H7 (cell line): ENCODE data around the gene OR3A2. TPM values are rescaled to one million over a fixed set of nuclear protein-coding genes. Genes with fewer than 3 reads are reported as not detected.
"Not testable (repeated sequence)": the region's sequence is repeated elsewhere in the genome, so short reads cannot be mapped to it uniquely, and the experiment has no call there.

Experiments
- DNase-seq: peaks from one replicate; pipeline ENCODE4 v3.0.0; 2012
- H3K27me3 ChIP-seq: 2 replicates; pipeline ENCODE4 v1.6.0; 2011; ENCODE audit warnings: mild to moderate bottlenecking, low read length; ENCODE audit not compliant: control insufficient read depth, insufficient read depth
- H3K36me3 ChIP-seq: replicated peaks from 2 replicates; pipeline ENCODE4 v1.5.1; 2011; ENCODE audit warnings: low read length; ENCODE audit not compliant: control insufficient read depth, insufficient read depth
- H3K4me3 ChIP-seq: 2 replicates; pipeline ENCODE4 v1.5.1; 2011; ENCODE audit warnings: low read depth, mild to moderate bottlenecking, control low read depth, low read length, moderate library complexity; ENCODE audit not compliant: insufficient read depth
- total RNA-seq: library from RNA; depleted of rRNA; stranded (reverse); fragments of >200 nt; shearing (Covaris generic); gene quantifications from 2 replicates; pipeline ENCODE4 v1.2.3, GENCODE V29; 2014; rRNA removed

The OR3A2 gene
- total RNA-seq = not detected in 2 replicates

DNA sequence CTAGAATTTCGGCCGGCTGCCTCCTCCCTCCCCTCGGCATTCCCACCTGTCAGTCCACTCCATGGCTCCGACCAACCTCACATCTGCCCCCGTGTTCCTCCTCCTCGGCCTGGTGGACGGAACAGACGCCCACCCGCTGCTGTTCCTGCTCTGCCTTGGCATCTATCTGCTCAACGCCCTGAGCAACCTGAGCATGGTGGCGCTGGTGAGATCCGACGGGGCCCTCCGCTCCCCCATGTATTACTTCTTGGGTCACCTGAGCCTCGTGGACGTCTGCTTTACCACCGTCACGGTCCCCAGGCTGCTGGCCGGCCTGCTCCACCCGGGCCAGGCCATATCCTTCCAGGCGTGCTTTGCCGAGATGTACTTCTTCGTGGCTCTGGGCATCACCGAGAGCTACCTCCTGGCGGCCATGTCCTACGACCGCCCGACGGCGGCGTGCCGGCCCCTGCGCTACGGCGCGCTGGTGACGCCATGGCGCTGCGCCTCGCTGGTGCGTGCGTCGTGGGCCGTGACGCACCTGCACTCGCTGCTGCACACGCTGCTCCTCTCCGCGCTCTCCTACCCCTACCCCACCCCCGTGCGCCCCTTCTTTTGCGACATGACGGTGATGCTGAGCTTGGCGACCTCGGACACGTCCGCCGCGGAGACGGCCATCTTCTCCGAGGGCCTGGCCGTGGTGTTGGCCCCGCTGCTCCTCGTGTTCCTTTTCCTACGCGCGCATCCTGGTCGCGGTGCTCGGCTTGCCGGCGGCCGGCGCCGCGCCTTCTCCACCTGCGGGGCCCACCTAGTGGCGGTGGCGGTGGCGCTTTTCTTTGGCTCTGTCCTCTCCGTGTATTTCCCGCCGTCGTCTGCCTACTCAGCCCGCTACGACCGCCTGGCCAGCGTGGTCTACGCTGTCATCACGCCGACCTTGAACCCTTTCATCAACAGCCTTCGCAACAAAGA is at the start of gene OR3A2:
TSS of gene OR3A2 (minus strand) at position 440 of the 948 bp plus-strand sequence.
- no peaks in the 10 kb centered on the region for H3K36me3 ChIP-seq
- no peak within 1 kb of the TSS for H3K4me3 ChIP-seq

GRCh38 chr17:3433741-3434140 is 47.6 kb upstream of the OR3A2 start, which contains the start of gene OR1E2:
TSS of gene OR1E2 (minus strand) at chr17:3433841. CDS start at chr17:3433841, 0 bp downstream.
- H3K36me3 ChIP-seq = no peaks in the 10 kb centered on the region
- no peak within 1 kb of the TSS for H3K4me3 ChIP-seq
- H3K27me3 ChIP-seq = no peaks in the 10 kb centered on the region
- no peak for DNase-seq

More for the DNA sequence above, at the start of gene OR3A2:
- DNase-seq = no peak
- H3K27me3 ChIP-seq = no peaks in the 10 kb centered on the region

DNA sequence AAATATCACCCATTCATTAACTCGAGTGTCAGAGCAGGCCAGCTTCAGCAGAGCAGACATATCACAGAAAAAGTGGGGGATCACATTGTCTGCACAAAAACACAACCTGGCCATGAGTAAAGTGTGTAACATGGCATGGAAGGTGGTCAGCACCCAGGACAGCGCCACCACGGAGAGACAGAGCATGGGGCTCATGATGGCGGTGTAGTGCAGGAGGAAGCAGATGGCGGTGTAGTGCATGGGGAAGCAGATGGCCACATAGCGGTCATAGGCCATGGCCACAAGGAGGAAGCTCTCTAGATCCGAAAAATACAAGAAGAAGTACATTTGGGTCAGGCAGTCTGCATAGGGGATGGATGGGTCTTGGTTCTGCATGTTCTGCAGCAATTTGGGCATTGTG is 47.1 kb upstream of the OR3A2 start:
- not testable (repeated sequence) for H3K36me3 ChIP-seq, H3K27me3 ChIP-seq, H3K4me3 ChIP-seq, DNase-seq

DNA sequence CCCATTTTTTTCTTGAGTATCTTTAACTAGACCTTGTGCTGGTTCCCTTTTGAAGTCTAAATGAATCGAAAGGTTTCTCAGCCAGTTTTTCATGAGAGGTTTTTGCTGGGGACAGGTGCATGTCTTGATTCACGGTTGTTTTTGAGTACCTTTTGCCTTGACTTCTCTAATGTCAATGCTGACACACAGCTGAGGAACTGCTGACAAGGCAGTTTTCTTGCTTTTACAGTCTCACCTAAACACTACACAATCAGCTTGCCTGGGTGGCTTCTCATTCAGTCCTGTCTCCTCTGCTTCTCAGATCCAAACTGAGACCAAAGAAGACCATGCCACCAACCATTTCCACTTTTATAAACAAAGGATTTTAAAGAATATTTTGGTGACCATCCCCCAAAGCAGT is 32.1 kb upstream of the OR3A2 start:
- no peak for DNase-seq
- Histone ChIP-seq H3K4me3 (no peak overlapping the region), H3K36me3 (no peaks in the 10 kb centered on the region)

GRCh38 chr17:3415610-3416009 is 29.5 kb upstream of the OR3A2 start:
- Histone ChIP-seq H3K4me3 (no peak overlapping the region), H3K36me3 (no peaks in the 10 kb centered on the region), H3K27me3 (no peaks in the 10 kb centered on the region)
- no peak for DNase-seq

More for the DNA sequence above, 32.1 kb upstream of the OR3A2 start:
- no peaks in the 10 kb centered on the region for H3K27me3 ChIP-seq

GRCh38 chr17:3412216-3412615 is 26.1 kb upstream of the OR3A2 start:
- H3K36me3 ChIP-seq, H3K27me3 ChIP-seq, H3K4me3 ChIP-seq, DNase-seq: not testable (repeated sequence)

GRCh38 chr17:3411070-3411469 is 25.0 kb upstream of the OR3A2 start, which contains the start of gene OR3A3:
TSS of gene OR3A3 (plus strand) at chr17:3411370.
- H3K4me3 ChIP-seq = no peak within 1 kb of the TSS

DNA sequence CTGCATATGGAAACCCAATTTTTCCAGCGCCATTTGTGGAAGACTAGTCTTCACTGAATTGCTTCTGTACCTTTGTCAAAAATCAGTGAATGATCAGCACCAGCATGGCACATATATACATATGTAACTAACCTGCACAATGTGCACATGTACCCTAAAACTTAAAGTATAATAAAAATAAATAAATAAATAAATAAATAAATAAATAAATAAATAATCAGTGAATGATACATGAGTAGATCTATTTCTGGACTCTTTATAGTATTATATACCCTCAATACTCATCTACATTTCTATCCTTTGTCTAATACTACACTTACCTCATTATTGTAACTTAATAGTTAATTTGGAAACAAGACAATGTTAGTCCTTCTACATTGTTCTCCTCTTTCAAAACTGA is 17.7 kb upstream of the OR3A2 start:
- H3K27me3 ChIP-seq, H3K36me3 ChIP-seq, DNase-seq, H3K4me3 ChIP-seq: not testable (repeated sequence)

More at GRCh38 chr17:3411070-3411469, 25.0 kb upstream of the OR3A2 start, which contains the start of gene OR3A3:
- H3K27me3 ChIP-seq = no peaks in the 10 kb centered on the region
- no peak for DNase-seq
- H3K36me3 ChIP-seq = no peaks in the 10 kb centered on the region

GRCh38 chr17:3401786-3402185 is 15.7 kb upstream of the OR3A2 start:
- Histone ChIP-seq H3K36me3 (no peaks in the 10 kb centered on the region), H3K4me3 (no peak overlapping the region), H3K27me3 (no peaks in the 10 kb centered on the region)
- no peak for DNase-seq

GRCh38 chr17:3400055-3400454 is 13.9 kb upstream of the OR3A2 start:
- H3K36me3 ChIP-seq = no peaks in the 10 kb centered on the region
- H3K27me3 ChIP-seq = no peaks in the 10 kb centered on the region
- DNase-seq = no peak
- no peak overlapping the region for H3K4me3 ChIP-seq

DNA sequence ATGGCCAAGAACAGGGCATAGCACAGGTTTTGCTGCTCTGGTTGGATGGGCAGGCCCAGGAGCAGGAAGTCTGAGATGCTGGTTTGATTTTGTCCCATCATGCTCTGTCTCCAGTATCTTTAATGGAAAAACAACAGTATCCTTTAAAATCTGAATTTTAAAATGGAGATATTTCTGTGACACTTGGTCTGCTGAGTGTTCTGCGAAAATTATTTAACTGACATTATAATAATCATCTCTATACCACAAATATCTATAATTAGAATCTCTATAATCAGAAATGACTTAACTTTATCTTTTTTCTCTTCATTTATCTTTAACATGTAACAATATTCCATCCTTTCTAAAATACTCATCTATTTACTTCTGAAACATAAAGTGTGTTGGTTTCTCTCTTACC is 12.2 kb upstream of the OR3A2 start, which contains the start of gene OR1E1:
TSS of gene OR1E1 (minus strand) at position 101 of the 400 bp plus-strand sequence. CDS start at position 101, 0 bp downstream.
- Histone ChIP-seq H3K27me3 (no peaks in the 10 kb centered on the region), H3K36me3 (no peaks in the 10 kb centered on the region)
- DNase-seq = no peak

DNA sequence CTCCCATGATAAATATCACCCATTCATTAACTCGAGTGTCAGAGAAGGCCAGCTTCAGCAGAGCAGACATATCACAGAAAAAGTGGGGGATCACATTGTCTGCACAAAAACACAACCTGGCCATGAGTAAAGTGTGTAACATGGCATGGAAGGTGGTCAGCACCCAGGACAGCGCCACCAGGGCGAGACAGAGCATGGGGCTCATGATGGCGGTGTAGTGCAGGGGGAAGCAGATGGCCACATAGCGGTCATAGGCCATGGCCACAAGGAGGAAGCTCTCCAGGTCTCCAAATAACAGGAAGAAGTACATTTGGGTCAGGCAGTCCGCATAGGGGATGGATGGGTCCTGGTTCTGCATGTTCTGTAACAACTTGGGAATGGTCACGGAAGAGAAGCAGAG is 11.7 kb upstream of the OR3A2 start:
- H3K36me3 ChIP-seq, H3K27me3 ChIP-seq, H3K4me3 ChIP-seq, DNase-seq: not testable (repeated sequence)

More for the DNA sequence above, 12.2 kb upstream of the OR3A2 start, which contains the start of gene OR1E1:
- no peak within 1 kb of the TSS for H3K4me3 ChIP-seq

GRCh38 chr17:3389791-3390190 is 3.7 kb upstream of the OR3A2 start:
- Histone ChIP-seq H3K36me3 (no peaks in the 10 kb centered on the region), H3K27me3 (no peaks in the 10 kb centered on the region), H3K4me3 (no peak overlapping the region)
- DNase-seq = no peak

DNA sequence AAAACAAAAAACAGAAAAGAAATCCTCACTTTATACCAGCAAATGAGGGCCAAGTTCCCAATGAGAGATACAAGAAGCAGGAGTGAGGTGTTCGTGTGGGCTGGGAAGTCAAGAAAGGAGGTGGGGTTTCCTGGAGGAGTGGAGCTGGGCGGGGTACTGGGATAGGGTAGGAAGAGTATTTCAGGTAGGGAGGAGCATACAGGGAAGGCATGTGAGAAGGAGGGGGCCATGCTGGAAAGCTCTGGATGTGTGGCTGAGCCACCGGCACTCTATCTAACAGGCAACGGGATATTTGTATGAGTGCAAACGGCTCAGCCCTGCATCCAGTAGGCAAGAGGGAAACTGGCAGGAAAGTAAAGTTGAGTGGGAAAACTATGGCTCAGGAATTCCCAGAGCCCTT is 4.2 kb downstream of the OR3A2 start:
- Histone ChIP-seq H3K27me3 (no peaks in the 10 kb centered on the region), H3K4me3 (no peak overlapping the region), H3K36me3 (no peaks in the 10 kb centered on the region)
- no peak for DNase-seq

DNA sequence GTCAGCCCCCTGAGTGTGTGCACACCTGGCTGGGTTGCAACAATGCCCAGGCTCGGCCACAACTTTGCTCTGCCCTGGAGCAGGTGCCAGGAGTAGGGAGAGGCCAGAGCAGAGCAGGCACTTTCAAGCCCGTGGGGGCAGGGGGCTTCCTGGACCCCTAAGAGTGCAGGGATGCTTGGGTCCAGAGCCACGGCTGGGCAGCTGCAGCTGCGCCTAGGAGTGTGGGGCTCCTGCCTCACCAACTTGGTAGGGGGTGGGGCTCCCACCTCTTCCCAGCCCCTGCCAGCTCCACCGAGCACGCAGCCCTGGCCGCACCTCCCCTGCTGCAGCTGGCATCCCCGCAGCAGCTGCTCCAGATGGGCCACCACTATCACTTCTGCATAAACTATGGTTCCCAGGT is 7.8 kb downstream of the OR3A2 start:
- Histone ChIP-seq H3K36me3 (no peaks in the 10 kb centered on the region), H3K27me3 (no peaks in the 10 kb centered on the region), H3K4me3 (no peak overlapping the region)
- DNase-seq = no peak
